HTERT RPE-1 (cell line): ENCODE results near the gene HOXC6.

Source experiments
- in situ Hi-C: fragments of 300-500 bp; cut with MboI; formaldehyde crosslinking; loops from 4 replicates; pipeline ENCODE4 v1.14.3; 2020; ENCODE audit warnings: low sequenced_read_pairs

HOXC6 gene

GRCh38 chr12:53989227-53990113 lies 38.8 kb upstream of the HOXC6 start:
- in situ Hi-C loops: no loop called here

GRCh38 chr12:53990311-53991076 lies 37.7 kb upstream of the HOXC6 start:
- in situ Hi-C loops: no loop called here

- in situ Hi-C loops: no loop called here
These were observed 37.2 kb upstream of the HOXC6 start for GRCh38 chr12:53991077-53991460.

- in situ Hi-C loops: no loop called here
These were observed 35.8 kb upstream of the HOXC6 start for GRCh38 chr12:53992377-53992889.

- in situ Hi-C loops: no loop called here
These were observed 34.9 kb upstream of the HOXC6 start for GRCh38 chr12:53993162-53994008.

DNA sequence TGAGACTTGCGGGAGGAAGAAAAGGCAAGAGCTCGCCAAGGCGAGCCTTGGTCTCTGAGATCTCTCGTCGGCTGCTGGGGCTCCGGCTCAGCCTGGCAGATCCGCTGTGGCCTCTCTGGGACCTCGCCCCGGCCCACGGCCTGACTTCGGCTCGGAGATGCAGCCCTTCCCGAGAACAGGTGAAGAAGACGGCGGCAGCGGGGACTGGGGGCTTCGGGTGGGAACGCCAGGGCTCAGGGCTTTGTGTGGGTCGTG lies 34.3 kb upstream of the HOXC6 start:
- in situ Hi-C loops: no loop called here

- in situ Hi-C loops: no loop called here
These were observed 33.8 kb upstream of the HOXC6 start for GRCh38 chr12:53994264-53995001.

DNA sequence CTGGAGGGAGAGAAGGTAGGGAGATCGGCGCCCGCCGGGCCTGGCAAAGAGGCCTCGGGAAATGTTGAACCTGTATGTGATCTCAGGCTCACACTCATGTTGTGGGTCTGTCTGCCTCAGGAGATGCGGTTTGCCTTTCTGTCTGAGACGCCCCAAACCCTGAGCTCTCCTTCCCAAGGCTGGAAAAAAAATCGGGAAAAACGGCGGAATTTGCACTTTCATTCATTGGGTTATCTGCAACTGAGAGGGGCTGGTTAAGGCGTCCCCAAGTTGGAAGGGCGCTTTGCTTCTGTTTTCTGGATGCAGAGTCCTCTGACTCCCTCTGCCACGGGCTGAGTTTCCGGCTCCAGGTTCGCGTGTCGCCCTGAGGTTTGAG lies 33.2 kb upstream of the HOXC6 start:
- in situ Hi-C loops: no loop called here

- in situ Hi-C loops: no loop called here
These were observed 32.6 kb upstream of the HOXC6 start for GRCh38 chr12:53995378-53996239.

DNA sequence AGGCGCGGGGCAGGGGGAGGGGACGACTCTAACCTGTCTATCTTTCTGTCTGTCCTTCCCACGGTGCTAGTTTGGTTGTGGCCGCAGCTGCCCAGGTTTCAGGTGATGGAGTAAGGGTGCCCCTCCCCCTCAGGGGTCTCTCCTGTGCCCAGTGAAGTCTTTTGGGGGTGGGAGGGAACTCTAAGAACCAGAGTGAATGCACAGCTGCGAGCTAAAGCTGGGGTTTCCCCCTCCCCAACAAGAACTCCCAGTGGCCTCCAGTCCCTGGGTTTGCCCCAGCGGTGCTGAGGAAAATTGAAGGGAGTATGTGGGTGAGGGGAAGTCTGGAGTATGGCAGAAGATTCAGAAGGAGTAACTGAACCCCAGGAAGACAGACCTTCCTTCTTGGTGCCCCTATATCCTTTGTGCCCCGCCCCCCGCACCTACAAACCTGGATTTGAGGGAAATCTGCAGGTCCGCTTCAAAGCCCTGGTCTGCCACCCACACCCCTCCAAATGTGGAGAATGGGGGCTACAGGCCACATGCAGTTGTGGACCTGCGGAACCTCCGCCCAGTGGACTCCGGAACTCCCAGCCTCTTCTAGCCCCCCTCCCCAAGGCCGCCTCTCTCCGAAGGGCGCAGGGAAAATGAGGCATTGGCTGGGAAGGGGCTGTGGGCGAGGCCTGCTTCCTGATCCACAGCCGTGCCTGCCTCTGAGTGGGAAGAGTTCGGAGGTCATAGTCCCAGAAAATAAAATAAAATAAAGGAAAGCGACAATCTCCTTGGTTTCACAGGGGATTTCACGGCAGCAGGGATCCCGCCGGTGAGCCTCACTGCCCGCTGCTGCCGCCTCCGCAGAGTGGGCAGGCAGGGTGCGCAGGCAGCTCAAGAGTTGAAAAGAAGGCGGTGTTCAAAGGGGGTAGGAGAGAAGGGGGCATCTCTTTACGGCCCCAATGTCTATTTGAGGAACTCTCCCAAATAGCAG lies 31.7 kb upstream of the HOXC6 start:
- in situ Hi-C loops: no loop called here

DNA sequence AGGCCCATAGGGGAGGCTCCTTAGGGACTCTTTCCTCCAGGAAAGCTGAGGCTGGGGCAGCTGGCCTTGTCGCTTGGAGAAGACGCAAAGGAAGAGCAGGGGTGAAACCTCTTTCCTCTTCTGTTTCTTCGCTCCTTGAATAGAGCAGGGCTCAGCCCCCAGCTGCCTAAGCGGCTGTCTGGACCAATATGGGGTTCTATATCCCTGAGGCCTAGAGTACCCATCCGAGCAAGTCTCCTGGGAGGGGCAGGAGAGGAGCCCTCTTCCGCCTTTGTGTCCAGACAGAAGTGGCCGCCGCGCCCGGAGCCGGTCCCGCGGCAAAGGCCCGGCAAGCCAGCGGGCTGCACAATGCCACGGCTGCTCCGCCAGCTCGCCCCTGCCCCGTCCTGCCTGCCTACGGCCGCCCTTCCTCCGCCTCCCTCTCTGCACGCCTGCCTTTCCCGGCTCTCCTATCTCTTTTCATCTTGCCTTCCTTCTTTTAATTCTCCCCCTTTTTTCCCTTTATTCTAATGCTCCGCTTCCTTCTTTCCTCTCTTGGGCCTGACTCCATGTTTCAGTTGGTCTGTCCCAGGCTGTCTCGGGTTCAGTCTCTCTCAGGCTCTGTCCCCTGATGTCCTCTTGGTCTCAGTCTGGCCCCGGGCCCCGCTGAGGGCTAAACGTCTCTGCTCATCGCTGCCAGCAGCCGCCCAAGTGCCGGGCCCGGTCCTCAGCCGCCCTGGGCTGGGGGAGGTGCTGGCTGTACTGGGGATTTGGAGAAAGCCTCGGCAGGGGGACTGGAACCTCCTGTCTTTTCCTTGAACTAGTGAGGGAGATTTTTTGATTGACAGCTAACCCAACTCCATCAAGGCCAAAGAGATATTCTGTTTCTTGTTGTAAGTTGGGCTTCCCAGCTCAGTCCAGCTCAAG lies 30.8 kb upstream of the HOXC6 start:
- in situ Hi-C loops: no loop called here

DNA sequence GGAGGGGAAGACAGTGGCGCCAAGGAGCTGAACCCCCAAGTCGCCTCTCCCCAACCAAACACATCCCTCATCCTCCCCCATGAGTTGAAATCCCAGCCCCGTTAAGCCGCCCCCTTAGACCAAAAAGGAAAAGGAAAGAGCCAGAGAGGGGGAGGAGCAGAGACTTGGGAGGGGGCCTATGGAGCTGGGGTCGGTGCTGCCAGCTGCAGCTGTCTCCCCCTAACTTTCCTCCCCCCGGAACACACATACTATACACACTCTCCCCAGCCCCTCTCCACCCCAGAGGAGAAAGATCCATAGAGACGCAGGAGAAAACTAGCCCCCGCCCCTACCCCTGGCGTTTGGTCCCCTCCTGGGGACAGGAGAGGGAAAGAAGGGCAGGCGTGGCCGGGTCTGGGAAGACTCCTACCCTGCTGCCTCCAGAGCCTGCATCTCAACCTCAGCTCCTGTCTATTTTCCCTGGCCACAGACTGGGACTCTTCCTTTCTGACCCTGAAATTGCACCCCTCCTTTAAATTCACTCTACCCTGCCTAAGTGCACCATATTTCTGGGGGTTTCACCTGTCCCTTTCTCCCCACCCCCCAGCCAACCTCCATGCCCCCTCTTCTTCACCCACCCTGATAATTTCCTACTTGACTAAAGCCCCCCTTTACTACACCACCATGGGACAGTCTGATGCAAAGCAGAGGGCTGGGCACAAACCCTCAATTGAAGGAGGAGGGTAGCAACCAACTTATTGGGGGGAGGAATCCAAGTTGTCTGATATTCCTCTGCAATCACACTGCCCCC lies 29.9 kb upstream of the HOXC6 start:
- in situ Hi-C loops: no loop called here

- in situ Hi-C loops: no loop called here
These were observed 29.4 kb upstream of the HOXC6 start for GRCh38 chr12:53998900-53999236.

DNA sequence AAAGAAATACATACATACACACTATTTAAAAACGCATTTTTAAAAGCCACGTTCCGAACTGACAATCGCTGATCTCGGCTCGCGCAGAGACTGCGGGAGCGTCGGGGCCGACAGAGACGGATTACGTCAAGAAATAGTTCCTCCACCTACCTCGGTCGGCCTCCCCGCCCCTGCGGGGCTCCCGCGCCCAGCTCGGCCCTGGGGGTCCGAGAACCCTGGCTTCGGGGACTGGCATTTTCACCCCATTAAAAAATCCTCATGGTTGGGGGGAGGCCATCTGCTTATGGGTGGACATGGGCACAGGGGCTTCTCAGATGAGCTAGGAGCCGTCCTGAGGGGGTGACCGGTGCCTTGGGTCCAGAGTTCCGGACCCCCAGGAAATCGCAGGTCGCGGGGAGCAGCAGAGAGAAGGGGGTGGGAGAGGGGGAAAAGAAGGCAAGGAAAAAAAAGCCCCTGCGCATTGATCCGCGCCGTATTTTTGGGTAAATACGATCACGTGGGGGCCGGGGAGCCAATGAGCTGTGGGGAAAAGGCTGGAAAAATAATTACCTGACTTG lies 28.6 kb upstream of the HOXC6 start:
- in situ Hi-C loops: loop anchor here (25.0 kb wide), 1 partner anchor 213 kb away; no protein-coding TSS in a partner anchor

GRCh38 chr12:54000116-54001114 lies 27.8 kb upstream of the HOXC6 start, which contains the start of gene HOXC9:
HOXC9 (plus strand) TSS chr12:54000161; CDS start chr12:54000189, 28 bp downstream.
- in situ Hi-C loops: loop anchor here (25.0 kb wide), 1 partner anchor 212 kb away; no protein-coding TSS in a partner anchor
